ENCODE results near the gene AGER. TPM values are rescaled to one million over a fixed set of nuclear protein-coding genes. Genes with fewer than 3 reads are reported as not detected.

Gene AGER
- polyA plus RNA-seq, 1 of the 3 experiments (the other 2 are of a cell fraction): 3.5 TPM

GRCh38 chr6:32198345-32198696 lies 14.3 kb upstream of the AGER start:
- H2AFZ ChIP-seq (ENCODE audit: low read depth): no peak overlapping the region
- no peak for DNase-seq
- ChIA-PET CTCF (interaction anchor here (0.6 kb wide), 1 partner anchor 268 kb away, joined by 3 read pairs; no protein-coding TSS in a partner anchor), POLR2A (no interaction called here)
- peaks cover 5% of the 10 kb centered on the region; the same call in 1 of the 2 replicates for H3K27me3 ChIP-seq (ENCODE audit: insufficient read depth)
- H3K9ac ChIP-seq: no peak overlapping the region
- H3K4me3 ChIP-seq (ENCODE audit: low read depth in 2 of 2, low read length in 1 of 2): no peak overlapping the region
- peaks cover 6 to 14% of the 10 kb centered on the region in 2 experiments; a peak in 1 of 4 replicates for H3K4me1 ChIP-seq (ENCODE audit: control insufficient read depth in 1 of 2, insufficient read depth in 2 of 2, low read depth in 1 of 2, low read length in 1 of 2)
- H3K9me2 ChIP-seq: no peaks in the 10 kb centered on the region
- H3K36me3 ChIP-seq (replicated peaks in 1 of 2; ENCODE audit: control insufficient read depth in 1 of 2, insufficient read depth in 2 of 2, low read length in 1 of 2): no peaks in the 10 kb centered on the region
- no peak overlapping the region for H3K4me2 ChIP-seq
- no peaks in the 10 kb centered on the region for H3K79me2 ChIP-seq (ENCODE audit: insufficient read depth)
- no peaks in the 10 kb centered on the region for H4K20me1 ChIP-seq (ENCODE audit: insufficient read depth)
- 82% methylated on average over 3 of the region's 3 CpGs for WGBS (ENCODE audit: low lambda C conversion rate)
- peaks cover 13% of the 10 kb centered on the region for H3F3A ChIP-seq (replicated peaks; ENCODE audit: insufficient read depth)
- TF ChIP-seq CTCF (IDR thresholded peaks at IDR 0.05): no peak
- TF ChIP-seq CHD2 (IDR thresholded peaks at IDR 0.05; ENCODE audit: low read length, partially characterized antibody): no peak
- no peak for TF ChIP-seq RAD21 (IDR thresholded peaks at IDR 0.05; ENCODE audit: low read length)
- no peak for TF ChIP-seq SMC3 (IDR thresholded peaks at IDR 0.05; ENCODE audit: low read depth, low read length)
- TF ChIP-seq FOXJ3 (CRISPR knock-in tag; IDR thresholded peaks at IDR 0.05): no peak
- no peak for TF ChIP-seq TCF12 (IDR thresholded peaks at IDR 0.05)
- TF ChIP-seq TEAD4 (IDR thresholded peaks at IDR 0.05; ENCODE audit: borderline replicate concordance, insufficient read depth): no peak
- no peak for TF ChIP-seq ZBTB33 (IDR thresholded peaks at IDR 0.05; ENCODE audit: borderline replicate concordance, low read depth)
- no peak for TF ChIP-seq JUND (IDR thresholded peaks at IDR 0.05)
- TF ChIP-seq GABPA (IDR thresholded peaks at IDR 0.05; ENCODE audit: low read depth): no peak
- TF ChIP-seq EZH2phosphoT487 (IDR thresholded peaks at IDR 0.05; ENCODE audit: borderline replicate concordance, low read depth): no peak
- no peak for TF ChIP-seq ELF1 (IDR thresholded peaks at IDR 0.05)
- no peak for TF ChIP-seq MEF2A (IDR thresholded peaks at IDR 0.05; ENCODE audit: borderline replicate concordance, low read depth)
- H3K9me3 ChIP-seq: no peaks in the 10 kb centered on the region
- H3K27ac ChIP-seq (ENCODE audit: low read depth in 2 of 2, low read length in 1 of 2): no peak overlapping the region
